HepG2 (cell line): ENCODE data around the gene MCM10. TPM values are rescaled to one million over a fixed set of nuclear protein-coding genes. Genes with fewer than 3 reads are reported as not detected.

Experiments used
- ATAC-seq: fragments of 200-7000 bp; cut with Tn5 transposase; 3 replicates; pipeline ENCODE4 v1.9.1; 2020; ENCODE audit warnings: mild to moderate bottlenecking, moderate library complexity
- BruUV-seq: library from RNA; stranded (reverse); fragments of 400-500 nt; replicated peaks from 2 replicates; lab custom pipeline; 2021; lab: Mats Ljungman, UMichigan
- CTCF ChIA-PET: fragments of 300-600 bp; formaldehyde crosslinking; extraction: SDS; loops from one replicate; lab custom pipeline; 2021; ENCODE audit warnings: low total read pairs, inconsistent platforms, low intra/inter-chr PET ratio; lab: Yijun Ruan, JAX
- POLR2A ChIA-PET: fragments of 350-600 bp; sonication (Branson Sonifier 250); formaldehyde crosslinking; loops from one replicate; lab custom pipeline; 2020; ENCODE audit warnings: antibody characterized with exemption, inconsistent platforms; lab: Yijun Ruan, JAX
- DNase-seq: peaks from one replicate; pipeline ENCODE4 v3.0.0-alpha.2; 2015; ENCODE audit warnings: low spot score
- FAIRE-seq: peaks from 3 replicates; lab custom pipeline; 2011; peaks lifted over from hg19 to GRCh38; lab: Jason Lieb, UNC
- H2AFZ ChIP-seq: one replicate; pipeline ENCODE4 v1.6.1; 2011; ENCODE audit warnings: low read length, inconsistent platforms
- H3K27ac ChIP-seq: fragments of 300-600 bp; 3 replicates; pipeline ENCODE4 v1.8.0; 2011; ENCODE audit warnings: mixed run types, mild to moderate bottlenecking, mixed read lengths, low read length, inconsistent platforms; ENCODE audit not compliant: insufficient read depth; ENCODE audit errors: extremely low read length
- H3K27me3 ChIP-seq, 2 experiments: fragments of 200-600 bp in 1 of 2; 2 replicates in 1 of 2; 3 replicates in 1 of 2; pipeline versions ENCODE4 v1.6.0 to v1.8.0; 2011; ENCODE audit warnings: low read length in 2 of 2, mild to moderate bottlenecking in 2 of 2, moderate library complexity in 2 of 2, inconsistent platforms in 1 of 2; ENCODE audit not compliant: insufficient read depth in 2 of 2, control insufficient read depth in 1 of 2
- H3K36me3 ChIP-seq, 2 experiments: fragments of 200-600 bp in 1 of 2; replicated peaks in 1 of 2; 2 replicates in 1 of 2; 3 replicates in 1 of 2; pipeline versions ENCODE4 v1.5.1 to v1.8.0; 2011; ENCODE audit warnings: low read length in 2 of 2, inconsistent platforms in 1 of 2; ENCODE audit not compliant: insufficient read depth in 2 of 2, control insufficient read depth in 1 of 2
- H3K4me1 ChIP-seq: 2 replicates; pipeline ENCODE4 v1.5.1; 2012; ENCODE audit warnings: low read length, inconsistent platforms; ENCODE audit not compliant: insufficient read depth
- H3K4me2 ChIP-seq: 2 replicates; pipeline ENCODE4 v1.6.0; 2011; ENCODE audit warnings: low read depth, low read length, inconsistent platforms
- H3K4me3 ChIP-seq, 3 experiments: fragments of 200-600 bp in 1 of 3; sonication (generic), shearing (Covaris generic) in 1 of 3; replicated peaks in 1 of 3; 2 replicates each; pipeline ENCODE4 v1.5.1; 2011 to 2016; ENCODE audit warnings: low read length in 3 of 3, inconsistent platforms in 2 of 3, low read depth in 2 of 3, mild to moderate bottlenecking in 2 of 3, control low read depth in 1 of 3, mixed read lengths in 1 of 3; ENCODE audit not compliant: insufficient read depth in 1 of 3
- H3K79me2 ChIP-seq: one replicate; pipeline ENCODE4 v1.6.1; 2011; ENCODE audit warnings: low read length, inconsistent platforms; ENCODE audit not compliant: insufficient read depth
- H3K9ac ChIP-seq: 2 replicates; pipeline ENCODE4 v1.6.0; 2011; ENCODE audit warnings: mild to moderate bottlenecking, low read depth, low read length, inconsistent platforms; ENCODE audit not compliant: insufficient read depth
- H3K9me3 ChIP-seq: 2 replicates; pipeline ENCODE4 v1.5.1; 2012; ENCODE audit warnings: mild to moderate bottlenecking, low read length
- H4K20me1 ChIP-seq: 2 replicates; pipeline ENCODE4 v1.6.0; 2011; ENCODE audit warnings: inconsistent platforms, mild to moderate bottlenecking, low read length, moderate library complexity; ENCODE audit not compliant: insufficient read depth
- ATRX ChIP-seq: sonication (generic); formaldehyde crosslinking; IDR thresholded peaks from 2 replicates; pipeline ENCODE4 v1.4.0; 2020; ENCODE audit warnings: missing genetic modification reagents, borderline replicate concordance
- PAX8 ChIP-seq: sonication (generic); formaldehyde crosslinking; IDR thresholded peaks from 2 replicates; pipeline ENCODE4 v1.8.0; 2022; ENCODE audit warnings: mild to moderate bottlenecking, missing genetic modification reagents, borderline replicate concordance
- SMYD3 ChIP-seq: sonication (generic); formaldehyde crosslinking; IDR thresholded peaks from 2 replicates; pipeline ENCODE4 v1.8.1; 2023; ENCODE audit warnings: mild to moderate bottlenecking, missing genetic modification reagents
- ZC3H4 ChIP-seq: sonication (generic); formaldehyde crosslinking; IDR thresholded peaks from 2 replicates; pipeline ENCODE4 v1.4.0; 2020; ENCODE audit warnings: missing genetic modification reagents, borderline replicate concordance
- ZNF709 ChIP-seq: sonication (generic); formaldehyde crosslinking; IDR thresholded peaks from 2 replicates; pipeline ENCODE4 v1.5.0; 2020; ENCODE audit warnings: mild to moderate bottlenecking, missing genetic modification reagents
- WGBS: methylation state at CpG from one replicate; pipeline ENCODE4 v1.1.6; 2017; ENCODE audit warnings: low lambda C conversion rate; 5-methylcytosine and 5-hydroxymethylcytosine counted together
- in situ Hi-C: cut with HindIII; loops from 2 replicates; pipeline ENCODE4 v1.10.0; 2017; ENCODE audit warnings: low pct_unique_long_range_greater_than_20kb; ENCODE audit not compliant: extremely low pct_ligation_motif_present
- intact Hi-C: fragments of 100-400 bp; cut with micrococcal nuclease; formaldehyde crosslinking; loops from one replicate; pipeline ENCODE4 v1.10.0; 2022; ENCODE audit not compliant: unreplicated experiment
- polyA plus RNA-seq, 8 experiments: library from polyadenylated mRNA; depleted of rRNA in 3 of 8; stranded (reverse) in 7 of 8; unstranded in 1 of 8; fragments of >200 nt; fragmentation: Illumina TruSeq in 4 of 8; extraction: Trizol in 4 of 8; gene quantifications; 2 replicates each; pipeline versions ENCODE4 v1.2.1 to v1.2.3, GENCODE V29; 2011 to 2016; ENCODE audit warnings: low read depth in 4 of 8, missing spikeins in 1 of 8, mixed read lengths in 1 of 8; ENCODE audit not compliant: insufficient read depth in 1 of 8
- total RNA-seq, 5 experiments: library from RNA; depleted of rRNA; stranded (reverse); fragments of >200 nt; fragmentation: Illumina TruSeq; extraction: Trizol; gene quantifications; 2 replicates each; pipeline ENCODE4 v1.2.3, GENCODE V29; 2016; ENCODE audit warnings: low read depth in 1 of 5
- TF ChIP-seq, protein P1 (sequence below): sonication (generic); formaldehyde crosslinking; IDR thresholded peaks from 2 replicates; pipeline ENCODE4 v1.4.0; 2020; ENCODE audit warnings: mild to moderate bottlenecking, missing genetic modification reagents
- TF ChIP-seq, protein P2 (sequence below): sonication (generic); formaldehyde crosslinking; IDR thresholded peaks from 2 replicates; pipeline ENCODE4 v1.8.0; 2022; ENCODE audit warnings: missing genetic modification reagents, mild to moderate bottlenecking, borderline replicate concordance

MCM10 gene
- total and polyA plus RNA-seq, 2 of the 13 experiments (the other 11 are each of a cell fraction or from before 2014, with no cell fraction given) = 2.8 to 31.3 TPM

DNA sequence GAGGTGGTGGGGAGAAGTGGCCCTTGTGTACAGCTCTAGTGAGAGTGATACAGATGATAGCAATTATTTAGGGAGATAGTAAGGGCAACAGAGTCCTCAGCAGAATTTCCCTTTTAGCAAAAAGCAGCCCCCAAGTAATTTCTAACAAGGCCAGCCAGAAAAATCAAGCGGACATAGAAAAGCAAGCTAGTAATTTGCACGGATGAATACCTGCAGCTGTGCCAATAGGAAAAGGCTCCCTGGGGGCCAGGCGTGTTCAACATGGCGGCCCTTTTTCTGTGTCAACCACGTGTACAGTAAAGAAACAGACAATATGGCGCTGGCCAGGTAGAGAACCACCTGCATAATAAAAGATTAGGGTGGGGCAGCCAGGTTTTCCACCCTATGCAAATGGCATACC, 7.4 kb downstream of the MCM10 start:
- no peak for DNase-seq
- Histone ChIP-seq H3K4me3 (no peak overlapping the region), H3K36me3 (peaks cover 2 to 33% of the 10 kb centered on the region in 2 experiments; a peak in 2 of 5 replicates), H3K27ac (no peak overlapping the region), H3K79me2 (peaks cover 8% of the 10 kb centered on the region), H3K4me1 (peaks cover 15% of the 10 kb centered on the region), H4K20me1 (no peaks in the 10 kb centered on the region), H3K4me2 (no peak overlapping the region), H2AFZ (no peak overlapping the region), H3K9ac (no peak overlapping the region), H3K9me3 (no peaks in the 10 kb centered on the region), H3K27me3 (no peaks in the 10 kb centered on the region)
- no TSS peak for BruUV-seq
- no peak for TF ChIP-seq ATRX
- no peak for TF ChIP-seq ZNF709 (CRISPR knock-in tag)
- TF ChIP-seq, protein P1, sequence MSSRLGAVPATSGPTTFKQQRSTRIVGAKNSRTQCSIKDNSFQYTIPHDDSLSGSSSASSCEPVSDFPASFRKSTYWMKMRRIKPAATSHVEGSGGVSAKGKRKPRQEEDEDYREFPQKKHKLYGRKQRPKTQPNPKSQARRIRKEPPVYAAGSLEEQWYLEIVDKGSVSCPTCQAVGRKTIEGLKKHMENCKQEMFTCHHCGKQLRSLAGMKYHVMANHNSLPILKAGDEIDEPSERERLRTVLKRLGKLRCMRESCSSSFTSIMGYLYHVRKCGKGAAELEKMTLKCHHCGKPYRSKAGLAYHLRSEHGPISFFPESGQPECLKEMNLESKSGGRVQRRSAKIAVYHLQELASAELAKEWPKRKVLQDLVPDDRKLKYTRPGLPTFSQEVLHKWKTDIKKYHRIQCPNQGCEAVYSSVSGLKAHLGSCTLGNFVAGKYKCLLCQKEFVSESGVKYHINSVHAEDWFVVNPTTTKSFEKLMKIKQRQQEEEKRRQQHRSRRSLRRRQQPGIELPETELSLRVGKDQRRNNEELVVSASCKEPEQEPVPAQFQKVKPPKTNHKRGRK (CRISPR knock-in tag) = no peak
- TF ChIP-seq ZC3H4 (CRISPR knock-in tag) = no peak
- TF ChIP-seq, protein P2, sequence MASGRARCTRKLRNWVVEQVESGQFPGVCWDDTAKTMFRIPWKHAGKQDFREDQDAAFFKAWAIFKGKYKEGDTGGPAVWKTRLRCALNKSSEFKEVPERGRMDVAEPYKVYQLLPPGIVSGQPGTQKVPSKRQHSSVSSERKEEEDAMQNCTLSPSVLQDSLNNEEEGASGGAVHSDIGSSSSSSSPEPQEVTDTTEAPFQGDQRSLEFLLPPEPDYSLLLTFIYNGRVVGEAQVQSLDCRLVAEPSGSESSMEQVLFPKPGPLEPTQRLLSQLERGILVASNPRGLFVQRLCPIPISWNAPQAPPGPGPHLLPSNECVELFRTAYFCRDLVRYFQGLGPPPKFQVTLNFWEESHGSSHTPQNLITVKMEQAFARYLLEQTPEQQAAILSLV (CRISPR knock-in tag) = no peak
- TF ChIP-seq PAX8 (CRISPR knock-in tag) = no peak
- TF ChIP-seq SMYD3 (CRISPR knock-in tag) = no peak
- ChIA-PET CTCF (no interaction called here), POLR2A (no interaction called here)
- no peak for ATAC-seq
- no peak for FAIRE-seq
- intact Hi-C loops (no loop called here), in situ Hi-C loops (no loop called here)
- WGBS = 96% methylated on average over 6 of the region's 6 CpGs
